Measurements from ENCODE around the gene ARNT2.
A peak's percentile ranks its signal among the peaks of the same experiment; 100 is the strongest.
"Not testable (repeated sequence)": the region's sequence is repeated elsewhere in the genome, so short reads cannot be mapped to it uniquely, and the experiment has no call there.

The ARNT2 gene

GRCh38 chr15:80491163-80491847, 87.1 kb downstream of the ARNT2 start:
- DNase-seq (ENCODE audit: low read depth) = no peak

- no peak for DNase-seq (ENCODE audit: low read depth)
These were observed 88.2 kb downstream of the ARNT2 start for GRCh38 chr15:80492409-80492808.

- DNase-seq (ENCODE audit: low read depth) = no peak
These were observed 88.7 kb downstream of the ARNT2 start for GRCh38 chr15:80492874-80493273.

- DNase-seq (ENCODE audit: low read depth) = no peak
These were observed 90.2 kb downstream of the ARNT2 start for GRCh38 chr15:80494351-80494751.

- no peak for DNase-seq (ENCODE audit: low read depth)
These were observed 90.6 kb downstream of the ARNT2 start for GRCh38 chr15:80494756-80495155.

GRCh38 chr15:80495401-80495942, 91.3 kb downstream of the ARNT2 start:
- DNase-seq (ENCODE audit: low read depth) = no peak

- no peak for DNase-seq (ENCODE audit: low read depth)
These were observed 91.9 kb downstream of the ARNT2 start for GRCh38 chr15:80496096-80496495.

- no peak for DNase-seq (ENCODE audit: low read depth)
These were observed 93.0 kb downstream of the ARNT2 start for GRCh38 chr15:80497221-80497620.

- DNase-seq (ENCODE audit: low read depth) = no peak
These were observed 94.5 kb downstream of the ARNT2 start for GRCh38 chr15:80498652-80499051.

GRCh38 chr15:80500021-80500420, 95.8 kb downstream of the ARNT2 start:
- DNase-seq (ENCODE audit: low read depth) = no peak

GRCh38 chr15:80501476-80501875, 97.3 kb downstream of the ARNT2 start:
- no peak for DNase-seq (ENCODE audit: low read depth)

- DNase-seq (ENCODE audit: low read depth) = no peak
These were observed 98.6 kb downstream of the ARNT2 start for GRCh38 chr15:80502782-80503181.

GRCh38 chr15:80503319-80503952, 99.3 kb downstream of the ARNT2 start:
- no peak for DNase-seq (ENCODE audit: low read depth)

- DNase-seq (ENCODE audit: low read depth) = no peak
These were observed 100.7 kb downstream of the ARNT2 start for GRCh38 chr15:80504931-80505330.

- no peak for DNase-seq (ENCODE audit: low read depth)
These were observed 102.2 kb downstream of the ARNT2 start for GRCh38 chr15:80506286-80506893.

- DNase-seq (ENCODE audit: low read depth) = no peak
These were observed 102.9 kb downstream of the ARNT2 start for GRCh38 chr15:80507131-80507530.

GRCh38 chr15:80507638-80508316, 103.6 kb downstream of the ARNT2 start:
- DNase-seq (ENCODE audit: low read depth) = peak; percentile 48

GRCh38 chr15:80508783-80509182, 104.6 kb downstream of the ARNT2 start:
- DNase-seq (ENCODE audit: low read depth) = no peak

GRCh38 chr15:80509800-80510199, 105.6 kb downstream of the ARNT2 start:
- no peak for DNase-seq (ENCODE audit: low read depth)

- DNase-seq (ENCODE audit: low read depth) = not testable (repeated sequence)
These were observed 106.8 kb downstream of the ARNT2 start for GRCh38 chr15:80510985-80511384.

- no peak for DNase-seq (ENCODE audit: low read depth)
These were observed 108.8 kb downstream of the ARNT2 start for GRCh38 chr15:80512726-80513660.

Data from stromal cell of bone marrow (primary cell).